ENCODE results near the gene MGP. TPM values are rescaled to one million over a fixed set of nuclear protein-coding genes. Genes with fewer than 3 reads are reported as not detected.

MGP gene
- total RNA-seq = not detected

DNA sequence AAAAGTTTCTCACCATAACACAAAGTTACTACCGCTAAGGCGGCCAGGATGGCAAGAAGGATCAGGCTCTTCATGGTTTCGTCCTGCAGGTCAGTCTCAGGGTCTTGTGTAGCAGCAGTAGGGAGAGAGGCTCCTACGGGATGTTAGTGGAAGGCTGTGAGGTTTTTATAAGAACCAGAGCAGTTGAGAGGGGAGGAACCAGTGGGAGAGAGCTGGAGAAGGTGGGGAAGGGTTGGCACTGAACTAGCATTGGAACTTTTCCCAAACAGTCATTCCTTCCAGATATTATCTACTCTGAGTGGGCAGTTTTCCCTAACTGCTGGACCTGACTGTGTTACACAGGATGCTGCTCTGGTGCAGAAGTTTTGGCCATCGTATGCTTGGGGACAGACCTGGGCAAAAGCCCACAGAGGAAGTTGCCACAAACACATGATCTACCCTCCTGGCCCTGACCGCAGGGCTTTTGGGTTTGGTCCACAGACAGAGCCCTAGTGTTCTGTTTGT lies at the start of gene MGP:
Gene MGP (minus strand): TSS at position 137 of the 504 bp plus-strand sequence. CDS start 63 bp downstream, at position 74.
- Mint-ChIP-seq H3K27ac (no peak within 1 kb of the TSS), H3K4me3 (peak within 1 kb of the TSS; percentile 64)

DNA sequence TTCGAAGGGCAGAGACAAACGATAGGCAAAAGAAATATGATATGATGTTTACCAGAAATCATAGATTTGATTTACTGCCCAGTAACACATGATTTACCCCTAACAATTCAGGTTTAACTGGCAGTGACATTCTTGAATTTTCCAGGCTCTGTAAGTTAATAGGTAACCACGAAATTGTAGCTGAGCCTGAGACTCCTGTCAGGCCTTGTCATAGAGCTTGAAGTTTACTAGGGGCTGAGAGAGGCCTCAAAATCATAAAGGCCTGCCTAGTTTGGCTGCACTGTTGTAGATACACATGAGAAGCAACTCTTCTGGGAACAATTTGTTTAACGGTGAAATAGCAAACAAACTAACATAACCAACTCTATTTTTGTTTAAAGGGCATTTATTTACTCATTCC lies 49.4 kb upstream of the MGP start:
- ATAC-seq = no peak
- H3K36me3 Mint-ChIP-seq = peaks cover 25% of the 10 kb centered on the region

More for the DNA sequence above, at the start of gene MGP:
- H3K4me1 Mint-ChIP-seq (ENCODE audit: low read depth in 2 of 2) = peaks cover 21 to 24% of the 10 kb centered on the region in 2 donors
- peaks cover 26 to 32% of the 10 kb centered on the region in 2 donors for H3K27me3 Mint-ChIP-seq
- ATAC-seq (peak; percentile 46 to 48), DNase-seq (ENCODE audit: low spot score) (no peak)
- H3K36me3 Mint-ChIP-seq = no peaks in the 10 kb centered on the region
- no peaks in the 10 kb centered on the region for H3K9me3 Mint-ChIP-seq

DNA sequence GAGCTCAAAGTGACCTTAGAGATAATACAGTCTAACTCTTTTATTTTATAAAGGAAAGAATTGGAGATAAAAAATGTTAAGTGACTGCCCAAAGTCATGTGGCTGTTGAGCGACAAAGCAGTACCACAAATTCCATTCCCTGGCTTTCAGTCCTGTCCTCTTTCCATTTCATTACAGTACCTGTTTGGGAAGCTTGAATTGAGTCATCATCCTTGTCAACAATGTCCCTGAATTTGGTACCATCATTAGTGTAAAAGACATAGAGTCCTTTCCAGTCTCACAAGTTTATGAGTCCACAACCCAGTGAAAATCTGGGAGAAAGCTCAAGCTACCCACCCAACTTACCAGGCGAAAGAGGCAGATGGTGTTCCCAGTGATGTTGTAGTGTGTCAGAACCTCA lies 48.9 kb upstream of the MGP start:
- Mint-ChIP-seq H3K4me3 (no peak overlapping the region), H3K27ac (no peak overlapping the region), H3K27me3 (no peaks in the 10 kb centered on the region), H3K4me1 (ENCODE audit: low read depth in 2 of 2) (peaks cover 16 to 22% of the 10 kb centered on the region in 2 donors), H3K36me3 (peaks cover 20% of the 10 kb centered on the region), H3K9me3 (no peaks in the 10 kb centered on the region)
- ATAC-seq (no peak), DNase-seq (ENCODE audit: low spot score) (no peak)

More for the DNA sequence above, 49.4 kb upstream of the MGP start:
- H3K27ac Mint-ChIP-seq = no peak overlapping the region
- H3K9me3 Mint-ChIP-seq = no peaks in the 10 kb centered on the region
- peaks cover 17 to 27% of the 10 kb centered on the region in 2 donors for H3K4me1 Mint-ChIP-seq (ENCODE audit: low read depth in 2 of 2)
- no peak for DNase-seq (ENCODE audit: low spot score)
- no peak overlapping the region for H3K4me3 Mint-ChIP-seq
- no peaks in the 10 kb centered on the region for H3K27me3 Mint-ChIP-seq

DNA sequence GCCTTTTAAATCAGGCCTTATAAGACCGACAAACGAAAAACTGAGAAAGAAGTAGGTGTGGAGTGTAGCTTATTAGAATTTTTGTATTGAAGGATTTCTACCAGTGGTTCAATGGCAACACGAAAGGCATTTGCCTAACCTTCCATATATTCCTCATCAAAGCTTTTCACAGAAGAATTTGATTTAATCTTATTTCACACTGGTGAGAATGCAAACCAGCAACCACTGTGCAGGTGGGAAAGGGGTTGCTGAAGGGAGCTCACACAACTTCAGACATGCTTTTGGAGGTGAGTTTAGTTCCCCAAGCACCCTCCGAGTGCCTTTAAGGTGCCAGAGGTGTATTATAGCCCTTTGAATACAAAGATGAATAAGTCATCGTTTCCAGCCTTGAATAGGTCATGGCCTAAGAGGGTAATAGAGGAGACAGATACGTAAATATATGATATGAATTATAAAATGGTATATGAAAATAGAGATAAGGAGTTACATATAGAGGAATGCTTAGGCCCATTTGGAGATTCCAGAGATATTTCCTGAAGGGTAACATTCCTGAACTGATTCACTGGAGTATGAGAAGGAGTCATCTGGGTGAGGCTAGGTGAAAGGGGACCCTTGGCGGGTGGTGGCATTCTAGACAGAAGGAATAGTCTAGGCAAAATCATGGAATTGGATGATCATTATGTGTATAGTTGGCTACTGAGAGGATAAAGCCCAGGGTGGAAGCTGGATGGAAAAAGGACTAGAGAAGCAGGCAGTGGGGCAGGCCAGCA lies 46.3 kb upstream of the MGP start:
- DNase-seq (ENCODE audit: low spot score) (no peak), ATAC-seq (no peak)
- Mint-ChIP-seq H3K27me3 (no peaks in the 10 kb centered on the region), H3K4me3 (no peak overlapping the region), H3K27ac (no peak overlapping the region), H3K36me3 (peaks cover 6% of the 10 kb centered on the region), H3K9me3 (no peaks in the 10 kb centered on the region), H3K4me1 (ENCODE audit: low read depth in 2 of 2) (peaks cover under 1 to 2% of the 10 kb centered on the region in 2 donors)

DNA sequence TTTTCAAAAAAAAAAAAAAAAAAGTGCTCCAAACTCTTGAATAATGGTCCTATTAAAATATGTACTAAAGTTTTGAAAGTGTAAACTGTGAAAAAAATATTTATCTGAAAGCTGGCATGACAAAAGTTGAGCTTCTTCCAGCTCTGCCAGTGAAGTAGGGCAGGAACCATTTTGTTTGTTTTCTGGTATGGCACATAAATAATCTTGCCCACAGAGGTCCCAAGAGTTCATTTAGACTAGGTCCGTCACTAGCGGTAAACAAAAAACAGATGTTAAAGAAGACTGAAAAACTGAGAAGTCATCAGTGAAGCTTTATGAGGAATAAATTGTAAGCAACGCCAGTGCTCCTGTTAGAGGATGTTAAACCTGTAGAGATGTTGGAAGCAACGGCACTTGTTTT lies 45.7 kb upstream of the MGP start:
- H3K27me3 Mint-ChIP-seq = no peaks in the 10 kb centered on the region
- peaks cover 5% of the 10 kb centered on the region for H3K36me3 Mint-ChIP-seq
- DNase-seq (ENCODE audit: low spot score) (no peak), ATAC-seq (no peak)
- H3K4me3 Mint-ChIP-seq = no peak overlapping the region
- H3K27ac Mint-ChIP-seq = no peak overlapping the region
- H3K4me1 Mint-ChIP-seq (ENCODE audit: low read depth in 2 of 2) = no peaks in the 10 kb centered on the region
- no peaks in the 10 kb centered on the region for H3K9me3 Mint-ChIP-seq

DNA sequence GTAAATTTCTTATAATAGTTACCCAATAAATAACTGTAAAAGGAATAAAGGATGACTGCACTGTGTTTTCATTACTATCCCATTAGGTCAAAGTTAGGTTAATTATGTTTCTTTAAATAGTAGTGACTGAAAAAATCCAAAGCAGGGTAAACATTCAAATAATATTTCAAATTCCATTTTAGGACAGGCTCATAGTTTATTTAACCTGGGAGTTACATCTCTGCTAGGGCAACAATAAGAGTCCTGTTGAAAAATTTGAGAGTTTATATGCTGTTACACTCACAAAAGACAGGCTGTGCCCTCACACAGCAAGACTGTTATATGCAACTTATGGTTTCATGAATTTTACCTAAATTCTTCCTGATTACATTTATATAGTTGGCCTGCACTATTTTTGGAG lies 44.6 kb upstream of the MGP start:
- H3K9me3 Mint-ChIP-seq = no peaks in the 10 kb centered on the region
- DNase-seq (ENCODE audit: low spot score) (no peak), ATAC-seq (no peak)
- no peak overlapping the region for H3K27ac Mint-ChIP-seq
- no peaks in the 10 kb centered on the region for H3K4me1 Mint-ChIP-seq (ENCODE audit: low read depth in 2 of 2)
- no peak overlapping the region for H3K4me3 Mint-ChIP-seq
- H3K36me3 Mint-ChIP-seq = peaks cover 5% of the 10 kb centered on the region
- no peaks in the 10 kb centered on the region for H3K27me3 Mint-ChIP-seq

DNA sequence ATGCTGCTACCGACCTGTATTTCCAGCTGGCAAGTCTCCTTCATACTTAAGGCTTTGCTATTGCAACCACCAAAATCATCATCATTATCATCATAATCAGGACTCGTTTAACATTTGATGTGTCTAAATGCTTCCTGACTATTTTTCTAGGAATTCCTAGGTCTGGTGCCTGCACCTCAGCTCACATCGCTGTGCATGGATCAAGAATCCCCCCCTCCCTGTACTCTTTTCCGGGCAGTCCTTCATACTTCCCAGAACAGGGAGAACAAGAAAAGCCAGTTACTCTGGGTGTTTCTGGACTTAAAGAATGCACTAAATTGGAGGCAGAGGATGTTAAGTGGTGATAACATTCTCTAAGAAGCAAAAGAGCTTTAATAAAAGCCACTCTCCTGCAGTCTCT lies 43.3 kb upstream of the MGP start:
- no peaks in the 10 kb centered on the region for H3K4me1 Mint-ChIP-seq (ENCODE audit: low read depth in 2 of 2)
- ATAC-seq (no peak), DNase-seq (ENCODE audit: low spot score) (no peak)
- no peaks in the 10 kb centered on the region for H3K27me3 Mint-ChIP-seq
- H3K4me3 Mint-ChIP-seq = no peak overlapping the region
- no peaks in the 10 kb centered on the region for H3K9me3 Mint-ChIP-seq
- H3K27ac Mint-ChIP-seq = no peak overlapping the region
- peaks cover 8% of the 10 kb centered on the region for H3K36me3 Mint-ChIP-seq

DNA sequence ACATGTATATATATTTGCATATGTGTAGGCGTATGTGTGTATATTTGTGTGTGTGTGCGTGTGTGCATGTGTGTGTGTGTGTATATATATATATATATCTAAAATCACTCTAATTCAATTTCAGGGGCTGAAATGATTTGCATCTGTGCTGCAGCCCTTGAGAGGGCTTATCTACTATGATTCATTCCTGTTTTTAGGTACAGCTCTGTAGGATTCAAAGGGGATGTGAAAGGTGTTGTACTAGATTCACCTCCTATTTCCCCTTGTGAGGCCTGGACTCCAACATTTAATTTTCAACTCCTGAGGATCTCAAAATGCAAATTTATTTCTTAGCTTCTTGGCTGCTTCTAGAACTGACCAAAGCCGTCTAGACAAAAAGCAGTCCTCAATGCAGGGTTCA lies 41.6 kb upstream of the MGP start:
- H3K4me3 Mint-ChIP-seq = no peak overlapping the region
- H3K9me3 Mint-ChIP-seq = no peaks in the 10 kb centered on the region
- no peaks in the 10 kb centered on the region for H3K27me3 Mint-ChIP-seq
- no peak overlapping the region for H3K27ac Mint-ChIP-seq
- DNase-seq (ENCODE audit: low spot score) (no peak), ATAC-seq (no peak)
- no peaks in the 10 kb centered on the region for H3K4me1 Mint-ChIP-seq (ENCODE audit: low read depth in 2 of 2)
- peaks cover 5% of the 10 kb centered on the region for H3K36me3 Mint-ChIP-seq

DNA sequence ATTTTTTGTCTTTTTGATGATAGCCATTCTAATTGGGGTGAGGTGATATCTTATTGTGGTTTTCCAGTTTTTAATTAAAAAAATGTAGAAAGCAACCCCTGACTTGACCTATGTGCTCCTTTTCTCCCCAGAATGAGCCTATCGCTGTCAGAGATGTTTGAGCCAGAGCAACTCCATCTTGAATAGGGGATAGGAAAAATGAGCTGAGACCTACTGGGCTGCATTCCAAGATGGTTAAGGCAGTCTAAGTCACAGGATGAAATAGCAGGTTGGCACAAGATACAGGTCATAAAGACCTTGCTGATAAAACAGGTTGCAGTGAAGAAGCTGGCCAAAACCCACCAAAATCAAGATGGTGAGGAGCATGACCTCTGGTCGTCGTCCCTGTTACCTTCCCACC lies 38.9 kb upstream of the MGP start:
- Mint-ChIP-seq H3K4me1 (ENCODE audit: low read depth in 2 of 2) (peaks cover 11 to 15% of the 10 kb centered on the region in 2 donors), H3K36me3 (peaks cover 9% of the 10 kb centered on the region)
- ATAC-seq = no peak

DNA sequence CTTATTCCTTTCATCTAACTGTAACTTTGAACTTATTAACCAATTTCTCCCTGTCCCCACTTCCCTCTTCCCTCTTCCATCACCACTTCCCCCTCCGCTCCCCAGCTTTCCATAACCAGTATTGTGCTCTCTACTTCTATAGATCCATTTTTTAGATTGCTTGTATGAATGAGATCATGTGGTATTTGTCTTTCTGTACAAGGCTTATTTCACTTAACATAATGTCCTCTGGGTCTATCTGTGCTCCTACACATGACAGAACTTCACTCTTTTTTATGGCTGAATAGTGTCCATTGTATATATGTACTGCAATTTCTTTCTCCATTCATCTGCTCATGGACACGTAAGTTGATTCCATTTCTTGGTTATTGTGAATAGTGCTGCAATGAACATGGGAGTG lies 38.3 kb upstream of the MGP start:
- Mint-ChIP-seq H3K36me3 (peaks cover 9% of the 10 kb centered on the region), H3K9me3 (no peaks in the 10 kb centered on the region), H3K4me3 (no peak overlapping the region), H3K4me1 (ENCODE audit: low read depth in 2 of 2) (peaks cover 11 to 18% of the 10 kb centered on the region in 2 donors), H3K27ac (no peak overlapping the region), H3K27me3 (no peaks in the 10 kb centered on the region)
- ATAC-seq = no peak
- no peak for DNase-seq (ENCODE audit: low spot score)

More for the DNA sequence above, 38.9 kb upstream of the MGP start:
- no peaks in the 10 kb centered on the region for H3K9me3 Mint-ChIP-seq
- DNase-seq (ENCODE audit: low spot score) = no peak
- no peak overlapping the region for H3K27ac Mint-ChIP-seq
- H3K27me3 Mint-ChIP-seq = no peaks in the 10 kb centered on the region
- H3K4me3 Mint-ChIP-seq = no peak overlapping the region

DNA sequence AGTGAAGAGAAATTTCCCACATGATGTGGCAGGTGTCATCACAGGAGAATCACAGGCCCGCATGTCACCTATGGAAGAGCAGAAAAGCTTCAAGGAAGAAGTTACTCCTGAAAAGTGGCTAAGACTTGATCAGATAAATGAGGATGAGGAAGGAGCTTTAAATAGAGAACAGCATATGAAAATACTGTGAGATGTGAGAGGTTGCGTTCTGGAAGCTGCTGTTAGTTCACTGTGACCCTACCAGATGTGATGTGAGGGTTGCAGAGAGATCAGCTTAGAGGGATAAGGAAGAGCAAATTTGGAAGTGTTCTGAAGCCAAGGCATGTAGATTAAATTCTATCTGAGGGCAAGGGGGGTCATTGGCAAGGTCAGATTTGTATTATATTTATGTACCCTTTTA lies 35.6 kb upstream of the MGP start:
- peak overlapping the region; percentile 11 to 26 for H3K27ac Mint-ChIP-seq
- no peak for ATAC-seq
- no peak for DNase-seq (ENCODE audit: low spot score)
- peak overlapping the region; percentile 1 for H3K4me3 Mint-ChIP-seq
- H3K9me3 Mint-ChIP-seq = no peaks in the 10 kb centered on the region
- H3K27me3 Mint-ChIP-seq = no peaks in the 10 kb centered on the region
- peaks cover 20% of the 10 kb centered on the region for H3K36me3 Mint-ChIP-seq
- peaks cover 11 to 18% of the 10 kb centered on the region in 2 donors for H3K4me1 Mint-ChIP-seq (ENCODE audit: low read depth in 2 of 2)

DNA sequence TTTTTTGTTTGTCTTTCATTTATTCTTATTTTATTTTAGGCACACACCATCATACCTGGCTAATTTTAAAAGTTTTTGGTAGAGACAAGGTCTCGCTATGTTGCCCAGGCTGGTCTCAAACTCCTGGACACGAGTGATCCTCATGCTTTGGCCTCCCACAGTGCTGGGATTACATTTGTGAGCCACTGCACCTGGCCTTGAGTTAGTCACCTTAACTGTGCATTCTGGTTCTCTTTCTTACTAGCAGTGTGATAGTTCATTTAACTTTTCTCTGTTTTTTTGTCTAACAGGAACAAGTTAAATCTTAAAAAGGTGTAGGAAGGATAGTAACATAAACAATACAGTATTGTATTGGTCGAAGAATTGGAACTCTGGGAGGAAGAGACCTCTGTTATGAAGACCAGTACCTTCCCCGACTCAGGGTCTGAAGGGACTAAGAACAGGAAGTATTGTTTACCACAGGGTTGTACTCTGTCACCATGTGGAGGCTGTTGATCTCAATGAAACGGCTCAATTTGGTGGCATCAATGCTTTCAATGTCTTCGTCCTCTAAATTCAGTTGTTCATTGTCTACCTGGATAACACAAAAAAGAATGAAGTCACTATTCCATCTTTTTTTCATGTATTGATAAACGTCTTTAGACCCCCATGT lies 34.9 kb upstream of the MGP start:
- peak overlapping the region; percentile 1 for H3K4me3 Mint-ChIP-seq
- ATAC-seq = peak in 1 of 2 donors; percentile 66
- peaks cover 20% of the 10 kb centered on the region for H3K36me3 Mint-ChIP-seq
- no peak for DNase-seq (ENCODE audit: low spot score)
- H3K27me3 Mint-ChIP-seq = no peaks in the 10 kb centered on the region
- H3K27ac Mint-ChIP-seq = peak overlapping the region; percentile 11 to 26
- H3K9me3 Mint-ChIP-seq = no peaks in the 10 kb centered on the region
- peaks cover 11 to 18% of the 10 kb centered on the region in 2 donors for H3K4me1 Mint-ChIP-seq (ENCODE audit: low read depth in 2 of 2)

DNA sequence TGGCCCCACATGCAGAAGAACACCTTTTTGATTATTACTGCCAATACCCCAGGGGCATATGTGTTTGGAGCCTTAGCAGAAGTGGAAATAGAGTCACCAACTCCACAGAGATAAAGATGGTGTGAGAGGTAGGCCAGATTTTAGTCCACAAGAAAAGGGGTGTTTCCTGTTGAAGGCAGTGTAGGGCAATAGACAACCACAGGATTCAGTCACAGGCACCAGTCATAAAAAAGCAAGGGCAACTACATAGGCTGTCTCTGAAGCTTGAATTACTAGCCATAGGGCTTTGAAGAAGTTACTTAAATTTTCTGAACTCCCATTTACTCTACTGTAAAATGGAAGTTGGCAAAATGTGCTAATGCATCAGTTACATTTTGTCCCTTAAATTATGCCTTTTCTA lies 33.8 kb upstream of the MGP start:
- ATAC-seq = no peak
- Mint-ChIP-seq H3K27me3 (no peaks in the 10 kb centered on the region), H3K27ac (no peak overlapping the region), H3K36me3 (peaks cover 26% of the 10 kb centered on the region), H3K4me3 (no peak overlapping the region), H3K4me1 (ENCODE audit: low read depth in 2 of 2) (peaks cover 11 to 18% of the 10 kb centered on the region in 2 donors), H3K9me3 (no peaks in the 10 kb centered on the region)
- DNase-seq (ENCODE audit: low spot score) = no peak

DNA sequence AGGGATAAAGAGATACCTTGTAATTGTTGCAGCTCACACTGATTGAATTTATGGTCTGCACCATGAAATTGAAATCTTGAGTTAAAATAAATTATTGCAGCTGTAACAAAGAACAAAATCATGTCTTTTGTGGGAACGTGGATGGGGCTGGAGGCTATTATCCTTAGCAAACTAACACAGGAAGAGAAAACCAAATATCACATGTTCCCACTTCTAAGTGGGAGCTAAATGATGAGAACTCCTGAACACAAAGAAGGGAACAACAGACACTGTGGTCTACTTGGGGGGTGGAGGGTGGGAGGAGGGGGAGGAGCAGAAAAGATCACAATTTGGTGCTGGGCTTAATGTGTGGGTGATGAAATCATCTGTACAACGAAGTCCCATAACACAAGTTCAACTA lies 30.1 kb upstream of the MGP start:
- no peak overlapping the region for H3K4me3 Mint-ChIP-seq
- peaks cover 6 to 12% of the 10 kb centered on the region in 2 donors for H3K4me1 Mint-ChIP-seq (ENCODE audit: low read depth in 2 of 2)
- DNase-seq (ENCODE audit: low spot score) (no peak), ATAC-seq (no peak)
- H3K9me3 Mint-ChIP-seq = no peaks in the 10 kb centered on the region
- no peaks in the 10 kb centered on the region for H3K27me3 Mint-ChIP-seq
- no peak overlapping the region for H3K27ac Mint-ChIP-seq
- peaks cover 31% of the 10 kb centered on the region for H3K36me3 Mint-ChIP-seq
